ENCODE data around the gene SOST. TPM values are rescaled to one million over a fixed set of nuclear protein-coding genes. Genes with fewer than 3 reads are reported as not detected.
A peak's percentile ranks its signal among the peaks of the same experiment; 100 is the strongest.

SOST gene
- polyA plus RNA-seq, 1 donor from 2014 or later: 0.10 TPM

DNA sequence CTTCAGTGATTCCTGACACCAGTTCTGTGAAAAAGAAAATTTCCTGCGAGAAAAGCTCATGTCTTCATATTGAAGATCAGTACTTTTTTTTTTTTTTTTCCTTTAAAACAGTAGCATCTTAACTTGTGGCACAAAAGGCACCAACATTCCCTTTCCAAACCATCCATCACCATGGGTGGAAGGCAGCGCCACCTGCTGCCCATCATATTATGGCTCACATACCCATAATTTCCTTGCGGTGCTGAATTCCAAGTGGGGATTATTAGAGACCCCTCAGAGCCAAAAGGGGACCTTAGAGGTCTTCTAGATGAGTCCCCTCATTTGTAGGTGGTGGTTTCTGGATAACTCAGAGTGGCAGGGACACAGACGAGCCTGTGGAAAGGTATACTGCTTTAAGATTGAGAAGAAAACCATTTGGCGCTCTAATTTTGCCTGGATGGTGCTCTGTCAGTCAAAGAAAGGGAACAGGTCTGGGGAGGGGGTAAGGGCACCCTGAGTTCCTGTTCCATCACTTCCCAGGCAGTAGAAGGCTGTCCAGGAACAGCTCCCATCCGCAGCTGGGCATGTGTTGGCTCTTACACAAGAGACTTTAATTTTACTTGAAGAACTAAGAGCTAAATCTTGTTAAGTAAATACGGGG, 7.9 kb upstream of the SOST start:
- no peak overlapping the region for H3K27ac ChIP-seq (ENCODE audit: low read length)

DNA sequence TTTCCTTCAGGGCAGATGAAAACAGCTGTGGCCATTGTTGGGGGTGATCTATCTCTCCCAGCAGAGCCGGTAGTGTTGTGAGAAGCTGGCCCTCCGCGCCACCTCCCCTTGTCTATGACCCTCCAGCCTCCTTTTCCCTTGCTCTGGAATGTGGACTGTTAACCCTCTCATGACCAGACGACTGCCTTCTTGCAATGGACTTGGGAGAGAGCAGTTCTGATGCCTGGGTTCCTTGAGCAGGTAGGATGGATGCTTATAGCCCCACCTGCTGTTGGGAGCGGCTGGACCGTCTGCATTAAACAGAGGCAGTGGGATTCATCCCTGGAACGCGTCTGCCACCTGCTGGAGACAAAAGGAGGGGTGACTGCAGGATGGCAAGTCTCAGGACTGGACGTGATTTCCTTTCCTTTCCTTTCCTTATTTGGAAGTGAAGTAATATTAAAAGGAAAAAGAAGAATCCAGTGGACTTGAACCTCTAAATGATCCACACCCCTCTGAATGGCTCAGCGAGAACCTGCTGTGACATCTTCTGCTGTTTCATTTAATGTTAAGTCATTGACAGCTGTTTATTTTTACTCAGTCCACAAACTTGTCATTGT, 1.8 kb upstream of the SOST start:
- no peaks in the 10 kb centered on the region for H3K79me2 ChIP-seq (replicated peaks; ENCODE audit: insufficient read depth, low read length)
- no peak overlapping the region for H3K4me2 ChIP-seq (ENCODE audit: low read length)
- no peak overlapping the region for H2AFZ ChIP-seq (ENCODE audit: low read depth, low read length)
- no peak overlapping the region for H3K27ac ChIP-seq (ENCODE audit: low read length)
- TF ChIP-seq MXI1 (conservative IDR thresholded peaks at IDR 0.05; ENCODE audit: poor library complexity, severe bottlenecking) (no peak), SMC3 (conservative IDR thresholded peaks at IDR 0.05; ENCODE audit: poor library complexity) (peak; percentile 100), EP300 (conservative IDR thresholded peaks at IDR 0.05; ENCODE audit: poor library complexity, severe bottlenecking) (no peak), EZH2 (IDR thresholded peaks at IDR 0.05; ENCODE audit: borderline replicate concordance, insufficient read depth, low read length, poor library complexity, severe bottlenecking) (no peak), TAF1 (IDR thresholded peaks at IDR 0.05; ENCODE audit: low read depth) (no peak), POLR2AphosphoS5 (IDR thresholded peaks at IDR 0.05) (no peak), RAD21 (conservative IDR thresholded peaks at IDR 0.05) (peak; percentile 100)
- TF ChIP-seq, protein P1, sequence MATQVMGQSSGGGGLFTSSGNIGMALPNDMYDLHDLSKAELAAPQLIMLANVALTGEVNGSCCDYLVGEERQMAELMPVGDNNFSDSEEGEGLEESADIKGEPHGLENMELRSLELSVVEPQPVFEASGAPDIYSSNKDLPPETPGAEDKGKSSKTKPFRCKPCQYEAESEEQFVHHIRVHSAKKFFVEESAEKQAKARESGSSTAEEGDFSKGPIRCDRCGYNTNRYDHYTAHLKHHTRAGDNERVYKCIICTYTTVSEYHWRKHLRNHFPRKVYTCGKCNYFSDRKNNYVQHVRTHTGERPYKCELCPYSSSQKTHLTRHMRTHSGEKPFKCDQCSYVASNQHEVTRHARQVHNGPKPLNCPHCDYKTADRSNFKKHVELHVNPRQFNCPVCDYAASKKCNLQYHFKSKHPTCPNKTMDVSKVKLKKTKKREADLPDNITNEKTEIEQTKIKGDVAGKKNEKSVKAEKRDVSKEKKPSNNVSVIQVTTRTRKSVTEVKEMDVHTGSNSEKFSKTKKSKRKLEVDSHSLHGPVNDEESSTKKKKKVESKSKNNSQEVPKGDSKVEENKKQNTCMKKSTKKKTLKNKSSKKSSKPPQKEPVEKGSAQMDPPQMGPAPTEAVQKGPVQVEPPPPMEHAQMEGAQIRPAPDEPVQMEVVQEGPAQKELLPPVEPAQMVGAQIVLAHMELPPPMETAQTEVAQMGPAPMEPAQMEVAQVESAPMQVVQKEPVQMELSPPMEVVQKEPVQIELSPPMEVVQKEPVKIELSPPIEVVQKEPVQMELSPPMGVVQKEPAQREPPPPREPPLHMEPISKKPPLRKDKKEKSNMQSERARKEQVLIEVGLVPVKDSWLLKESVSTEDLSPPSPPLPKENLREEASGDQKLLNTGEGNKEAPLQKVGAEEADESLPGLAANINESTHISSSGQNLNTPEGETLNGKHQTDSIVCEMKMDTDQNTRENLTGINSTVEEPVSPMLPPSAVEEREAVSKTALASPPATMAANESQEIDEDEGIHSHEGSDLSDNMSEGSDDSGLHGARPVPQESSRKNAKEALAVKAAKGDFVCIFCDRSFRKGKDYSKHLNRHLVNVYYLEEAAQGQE (IDR thresholded peaks at IDR 0.05; ENCODE audit: borderline replicate concordance): peak; percentile 28
- TF ChIP-seq, protein P2, sequence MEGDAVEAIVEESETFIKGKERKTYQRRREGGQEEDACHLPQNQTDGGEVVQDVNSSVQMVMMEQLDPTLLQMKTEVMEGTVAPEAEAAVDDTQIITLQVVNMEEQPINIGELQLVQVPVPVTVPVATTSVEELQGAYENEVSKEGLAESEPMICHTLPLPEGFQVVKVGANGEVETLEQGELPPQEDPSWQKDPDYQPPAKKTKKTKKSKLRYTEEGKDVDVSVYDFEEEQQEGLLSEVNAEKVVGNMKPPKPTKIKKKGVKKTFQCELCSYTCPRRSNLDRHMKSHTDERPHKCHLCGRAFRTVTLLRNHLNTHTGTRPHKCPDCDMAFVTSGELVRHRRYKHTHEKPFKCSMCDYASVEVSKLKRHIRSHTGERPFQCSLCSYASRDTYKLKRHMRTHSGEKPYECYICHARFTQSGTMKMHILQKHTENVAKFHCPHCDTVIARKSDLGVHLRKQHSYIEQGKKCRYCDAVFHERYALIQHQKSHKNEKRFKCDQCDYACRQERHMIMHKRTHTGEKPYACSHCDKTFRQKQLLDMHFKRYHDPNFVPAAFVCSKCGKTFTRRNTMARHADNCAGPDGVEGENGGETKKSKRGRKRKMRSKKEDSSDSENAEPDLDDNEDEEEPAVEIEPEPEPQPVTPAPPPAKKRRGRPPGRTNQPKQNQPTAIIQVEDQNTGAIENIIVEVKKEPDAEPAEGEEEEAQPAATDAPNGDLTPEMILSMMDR (IDR thresholded peaks at IDR 0.05; ENCODE audit: poor library complexity, severe bottlenecking): peak; percentile 100
- H3K36me3 ChIP-seq (ENCODE audit: insufficient read depth, low read length): no peaks in the 10 kb centered on the region
- no peak overlapping the region for H3K4me3 ChIP-seq (ENCODE audit: low read length)
- H3K9me2 ChIP-seq (ENCODE audit: insufficient read depth, low read length): no peaks in the 10 kb centered on the region
- no peaks in the 10 kb centered on the region for H3K9me3 ChIP-seq (ENCODE audit: low read length)
- peaks cover 14% of the 10 kb centered on the region for H3K27me3 ChIP-seq (ENCODE audit: insufficient read depth, low read depth, low read length)
- no peaks in the 10 kb centered on the region for H3F3A ChIP-seq (ENCODE audit: insufficient read depth, low read length, poor library complexity, severe bottlenecking)
- no peaks in the 10 kb centered on the region for H4K20me1 ChIP-seq (ENCODE audit: insufficient read depth)
- H3K9ac ChIP-seq (ENCODE audit: low read length): no peak overlapping the region

More for the DNA sequence above, 7.9 kb upstream of the SOST start:
- Histone ChIP-seq H3K9ac (ENCODE audit: low read length) (no peak overlapping the region), H3K9me2 (ENCODE audit: insufficient read depth, low read length) (no peaks in the 10 kb centered on the region), H3K4me2 (ENCODE audit: low read length) (no peak overlapping the region), H3K9me3 (ENCODE audit: low read length) (no peaks in the 10 kb centered on the region), H3F3A (ENCODE audit: insufficient read depth, low read length, poor library complexity, severe bottlenecking) (no peaks in the 10 kb centered on the region), H3K79me2 (replicated peaks; ENCODE audit: insufficient read depth, low read length) (no peaks in the 10 kb centered on the region), H3K36me3 (ENCODE audit: insufficient read depth, low read length) (peaks cover 9% of the 10 kb centered on the region), H3K4me3 (ENCODE audit: low read length) (no peak overlapping the region), H2AFZ (ENCODE audit: low read depth, low read length) (no peak overlapping the region), H4K20me1 (ENCODE audit: insufficient read depth) (no peaks in the 10 kb centered on the region), H3K27me3 (ENCODE audit: insufficient read depth, low read depth, low read length) (no peaks in the 10 kb centered on the region)
- TF ChIP-seq, protein P2 (IDR thresholded peaks at IDR 0.05; ENCODE audit: poor library complexity, severe bottlenecking): peak; percentile 76
- TF ChIP-seq TAF1 (IDR thresholded peaks at IDR 0.05; ENCODE audit: low read depth) (no peak), EP300 (conservative IDR thresholded peaks at IDR 0.05; ENCODE audit: poor library complexity, severe bottlenecking) (no peak), RAD21 (conservative IDR thresholded peaks at IDR 0.05) (peak; percentile 58), POLR2AphosphoS5 (IDR thresholded peaks at IDR 0.05) (no peak), SMC3 (conservative IDR thresholded peaks at IDR 0.05; ENCODE audit: poor library complexity) (peak; percentile 63), EZH2 (IDR thresholded peaks at IDR 0.05; ENCODE audit: borderline replicate concordance, insufficient read depth, low read length, poor library complexity, severe bottlenecking) (no peak), MXI1 (conservative IDR thresholded peaks at IDR 0.05; ENCODE audit: poor library complexity, severe bottlenecking) (no peak)
- TF ChIP-seq, protein P1 (IDR thresholded peaks at IDR 0.05; ENCODE audit: borderline replicate concordance): no peak

Measured in neural cell (in vitro differentiated cells).